Measurements from ENCODE around the gene SATB2.

The SATB2 gene

DNA sequence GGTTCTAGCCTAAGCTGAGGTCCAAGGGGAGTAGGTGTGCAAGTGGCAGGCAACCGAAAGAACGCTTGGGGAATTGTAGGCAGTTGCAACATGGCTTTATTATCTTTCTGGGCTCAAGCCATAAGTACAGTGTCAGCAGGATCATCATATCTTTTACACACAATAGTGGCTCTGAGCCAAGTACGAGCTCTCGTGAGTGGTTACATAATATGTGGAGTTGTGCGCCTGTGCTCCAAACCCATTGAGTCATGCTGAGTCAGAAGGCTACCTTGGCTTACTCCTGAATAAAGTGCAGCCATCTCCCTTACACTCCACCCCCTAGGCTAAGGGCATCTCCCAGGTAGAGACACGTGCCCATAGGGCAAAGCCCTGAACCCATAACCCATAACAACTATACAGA is 233.9 kb downstream of the SATB2 start (continued):
- TF ChIP-seq ZNF624 (tag by site-specific recombination; IDR thresholded peaks at IDR 0.05): no peak
- no peak for TF ChIP-seq SCRT1 (tag by site-specific recombination; IDR thresholded peaks at IDR 0.05; ENCODE audit: borderline replicate concordance)

DNA sequence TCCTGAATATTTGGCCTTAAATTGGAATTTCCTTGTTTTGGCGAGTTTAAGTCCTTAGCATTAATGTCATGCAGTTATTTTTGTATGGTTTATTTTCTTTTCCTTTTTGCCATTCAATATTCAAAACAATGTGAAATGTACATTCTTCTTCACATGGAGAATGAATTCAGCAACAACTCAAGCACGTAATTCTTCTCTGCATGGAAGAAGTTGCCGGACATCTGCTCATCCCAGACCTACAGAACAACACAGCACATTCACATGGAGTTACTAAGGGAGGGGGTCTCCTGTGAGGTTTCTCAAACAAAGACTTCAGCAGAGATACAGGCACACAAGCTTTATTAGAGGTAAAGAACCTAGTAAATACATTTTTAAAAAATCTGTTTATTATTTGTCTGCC is 236.8 kb downstream of the SATB2 start:
- POLR2A ChIA-PET: no interaction called here
- TF ChIP-seq ZNF266 (tag by site-specific recombination; IDR thresholded peaks at IDR 0.05; ENCODE audit: low read depth): no peak
- TF ChIP-seq, protein P1, sequence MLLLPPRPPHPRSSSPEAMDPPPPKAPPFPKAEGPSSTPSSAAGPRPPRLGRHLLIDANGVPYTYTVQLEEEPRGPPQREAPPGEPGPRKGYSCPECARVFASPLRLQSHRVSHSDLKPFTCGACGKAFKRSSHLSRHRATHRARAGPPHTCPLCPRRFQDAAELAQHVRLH (tag by site-specific recombination; IDR thresholded peaks at IDR 0.05): no peak
- TF ChIP-seq ZFHX2 (tag by site-specific recombination; conservative IDR thresholded peaks at IDR 0.05): no peak
- no peak for TF ChIP-seq ZNF391 (tag by site-specific recombination; IDR thresholded peaks at IDR 0.05; ENCODE audit: borderline replicate concordance, low read depth)
- no peak for TF ChIP-seq ZNF596 (tag by site-specific recombination; IDR thresholded peaks at IDR 0.05)
- TF ChIP-seq ZNF155 (tag by site-specific recombination; IDR thresholded peaks at IDR 0.05): no peak
- no peak for TF ChIP-seq GLI4 (tag by site-specific recombination; IDR thresholded peaks at IDR 0.05)
- no peak for TF ChIP-seq ZBTB48 (tag by site-specific recombination; IDR thresholded peaks at IDR 0.05)
- no peak for TF ChIP-seq ZNF658 (tag by site-specific recombination; IDR thresholded peaks at IDR 0.05)
- no peak for TF ChIP-seq ZNF146 (tag by site-specific recombination; IDR thresholded peaks at IDR 0.05)
- TF ChIP-seq ZNF777 (tag by site-specific recombination; IDR thresholded peaks at IDR 0.05; ENCODE audit: borderline replicate concordance): no peak
- no peak overlapping the region for H3K4me3 ChIP-seq (ENCODE audit: low read depth, low read length)
- H3K9me3 ChIP-seq (ENCODE audit: control insufficient read depth, insufficient read depth, low read depth, low read length): no peaks in the 10 kb centered on the region
- CTCF ChIA-PET: no interaction called here
- no peak overlapping the region for H3K27ac ChIP-seq (ENCODE audit: extremely low read depth, low read depth, low read length)
- no peaks in the 10 kb centered on the region for H3K4me1 ChIP-seq (ENCODE audit: control insufficient read depth, insufficient read depth, low read length)
- H3K36me3 ChIP-seq (ENCODE audit: control insufficient read depth in 2 of 2, insufficient read depth in 1 of 2, low read length in 2 of 2): no peaks in the 10 kb centered on the region

DNA sequence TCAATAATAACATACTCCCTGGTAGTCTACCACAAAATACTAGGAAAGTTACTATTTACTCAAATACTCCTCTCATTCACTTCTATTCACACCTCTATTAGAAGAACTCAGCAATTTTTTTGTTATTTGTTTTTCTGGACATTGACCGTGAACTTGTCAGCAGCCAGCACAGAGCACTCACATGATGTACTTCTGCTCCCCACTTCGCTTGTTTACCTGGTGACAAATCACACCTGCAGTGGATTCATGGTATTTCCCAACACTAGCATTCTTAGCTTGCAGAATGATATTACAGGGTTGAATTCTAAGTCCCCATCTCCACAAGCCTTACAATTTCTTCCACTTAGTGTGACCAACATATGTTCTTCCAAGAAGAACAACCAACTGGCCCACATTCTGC is 238.2 kb downstream of the SATB2 start:
- Histone ChIP-seq H3K9me3 (ENCODE audit: control insufficient read depth, insufficient read depth, low read depth, low read length) (no peaks in the 10 kb centered on the region), H3K4me1 (ENCODE audit: control insufficient read depth, insufficient read depth, low read length) (no peaks in the 10 kb centered on the region), H3K36me3 (ENCODE audit: control insufficient read depth in 2 of 2, insufficient read depth in 1 of 2, low read length in 2 of 2) (no peaks in the 10 kb centered on the region), H3K27ac (ENCODE audit: extremely low read depth, low read depth, low read length) (no peak overlapping the region), H3K4me3 (ENCODE audit: low read depth, low read length) (no peak overlapping the region)
- ChIA-PET POLR2A (no interaction called here), CTCF (no interaction called here)
- TF ChIP-seq, protein P2, sequence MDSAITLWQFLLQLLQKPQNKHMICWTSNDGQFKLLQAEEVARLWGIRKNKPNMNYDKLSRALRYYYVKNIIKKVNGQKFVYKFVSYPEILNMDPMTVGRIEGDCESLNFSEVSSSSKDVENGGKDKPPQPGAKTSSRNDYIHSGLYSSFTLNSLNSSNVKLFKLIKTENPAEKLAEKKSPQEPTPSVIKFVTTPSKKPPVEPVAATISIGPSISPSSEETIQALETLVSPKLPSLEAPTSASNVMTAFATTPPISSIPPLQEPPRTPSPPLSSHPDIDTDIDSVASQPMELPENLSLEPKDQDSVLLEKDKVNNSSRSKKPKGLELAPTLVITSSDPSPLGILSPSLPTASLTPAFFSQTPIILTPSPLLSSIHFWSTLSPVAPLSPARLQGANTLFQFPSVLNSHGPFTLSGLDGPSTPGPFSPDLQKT (IDR thresholded peaks at IDR 0.05; ENCODE audit: borderline replicate concordance, low read depth, low read length): no peak
- TF ChIP-seq, protein P3, sequence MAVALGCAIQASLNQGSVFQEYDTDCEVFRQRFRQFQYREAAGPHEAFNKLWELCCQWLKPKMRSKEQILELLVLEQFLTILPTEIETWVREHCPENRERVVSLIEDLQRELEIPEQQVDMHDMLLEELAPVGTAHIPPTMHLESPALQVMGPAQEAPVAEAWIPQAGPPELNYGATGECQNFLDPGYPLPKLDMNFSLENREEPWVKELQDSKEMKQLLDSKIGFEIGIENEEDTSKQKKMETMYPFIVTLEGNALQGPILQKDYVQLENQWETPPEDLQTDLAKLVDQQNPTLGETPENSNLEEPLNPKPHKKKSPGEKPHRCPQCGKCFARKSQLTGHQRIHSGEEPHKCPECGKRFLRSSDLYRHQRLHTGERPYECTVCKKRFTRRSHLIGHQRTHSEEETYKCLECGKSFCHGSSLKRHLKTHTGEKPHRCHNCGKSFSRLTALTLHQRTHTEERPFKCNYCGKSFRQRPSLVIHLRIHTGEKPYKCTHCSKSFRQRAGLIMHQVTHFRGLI (tag by site-specific recombination; IDR thresholded peaks at IDR 0.05): no peak
- TF ChIP-seq ZNF473 (tag by site-specific recombination; IDR thresholded peaks at IDR 0.05): no peak
- TF ChIP-seq, protein P4, sequence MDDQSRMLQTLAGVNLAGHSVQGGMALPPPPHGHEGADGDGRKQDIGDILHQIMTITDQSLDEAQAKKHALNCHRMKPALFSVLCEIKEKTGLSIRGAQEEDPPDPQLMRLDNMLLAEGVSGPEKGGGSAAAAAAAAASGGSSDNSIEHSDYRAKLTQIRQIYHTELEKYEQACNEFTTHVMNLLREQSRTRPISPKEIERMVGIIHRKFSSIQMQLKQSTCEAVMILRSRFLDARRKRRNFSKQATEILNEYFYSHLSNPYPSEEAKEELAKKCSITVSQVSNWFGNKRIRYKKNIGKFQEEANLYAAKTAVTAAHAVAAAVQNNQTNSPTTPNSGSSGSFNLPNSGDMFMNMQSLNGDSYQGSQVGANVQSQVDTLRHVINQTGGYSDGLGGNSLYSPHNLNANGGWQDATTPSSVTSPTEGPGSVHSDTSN (CRISPR knock-in tag; IDR thresholded peaks at IDR 0.05): no peak
- no peak for TF ChIP-seq ZFP37 (tag by site-specific recombination; IDR thresholded peaks at IDR 0.05)
- no peak for TF ChIP-seq ZNF426 (tag by site-specific recombination; IDR thresholded peaks at IDR 0.05)
- TF ChIP-seq, protein P5, sequence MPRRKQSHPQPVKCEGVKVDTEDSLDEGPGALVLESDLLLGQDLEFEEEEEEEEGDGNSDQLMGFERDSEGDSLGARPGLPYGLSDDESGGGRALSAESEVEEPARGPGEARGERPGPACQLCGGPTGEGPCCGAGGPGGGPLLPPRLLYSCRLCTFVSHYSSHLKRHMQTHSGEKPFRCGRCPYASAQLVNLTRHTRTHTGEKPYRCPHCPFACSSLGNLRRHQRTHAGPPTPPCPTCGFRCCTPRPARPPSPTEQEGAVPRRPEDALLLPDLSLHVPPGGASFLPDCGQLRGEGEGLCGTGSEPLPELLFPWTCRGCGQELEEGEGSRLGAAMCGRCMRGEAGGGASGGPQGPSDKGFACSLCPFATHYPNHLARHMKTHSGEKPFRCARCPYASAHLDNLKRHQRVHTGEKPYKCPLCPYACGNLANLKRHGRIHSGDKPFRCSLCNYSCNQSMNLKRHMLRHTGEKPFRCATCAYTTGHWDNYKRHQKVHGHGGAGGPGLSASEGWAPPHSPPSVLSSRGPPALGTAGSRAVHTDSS (tag by site-specific recombination; IDR thresholded peaks at IDR 0.05): no peak
- TF ChIP-seq ZNF114 (tag by site-specific recombination; IDR thresholded peaks at IDR 0.05): no peak
- TF ChIP-seq ZNF530 (tag by site-specific recombination; IDR thresholded peaks at IDR 0.05; ENCODE audit: low read depth): no peak
- TF ChIP-seq ZNF394 (tag by site-specific recombination; IDR thresholded peaks at IDR 0.05; ENCODE audit: borderline replicate concordance): no peak
- TF ChIP-seq, protein P6, sequence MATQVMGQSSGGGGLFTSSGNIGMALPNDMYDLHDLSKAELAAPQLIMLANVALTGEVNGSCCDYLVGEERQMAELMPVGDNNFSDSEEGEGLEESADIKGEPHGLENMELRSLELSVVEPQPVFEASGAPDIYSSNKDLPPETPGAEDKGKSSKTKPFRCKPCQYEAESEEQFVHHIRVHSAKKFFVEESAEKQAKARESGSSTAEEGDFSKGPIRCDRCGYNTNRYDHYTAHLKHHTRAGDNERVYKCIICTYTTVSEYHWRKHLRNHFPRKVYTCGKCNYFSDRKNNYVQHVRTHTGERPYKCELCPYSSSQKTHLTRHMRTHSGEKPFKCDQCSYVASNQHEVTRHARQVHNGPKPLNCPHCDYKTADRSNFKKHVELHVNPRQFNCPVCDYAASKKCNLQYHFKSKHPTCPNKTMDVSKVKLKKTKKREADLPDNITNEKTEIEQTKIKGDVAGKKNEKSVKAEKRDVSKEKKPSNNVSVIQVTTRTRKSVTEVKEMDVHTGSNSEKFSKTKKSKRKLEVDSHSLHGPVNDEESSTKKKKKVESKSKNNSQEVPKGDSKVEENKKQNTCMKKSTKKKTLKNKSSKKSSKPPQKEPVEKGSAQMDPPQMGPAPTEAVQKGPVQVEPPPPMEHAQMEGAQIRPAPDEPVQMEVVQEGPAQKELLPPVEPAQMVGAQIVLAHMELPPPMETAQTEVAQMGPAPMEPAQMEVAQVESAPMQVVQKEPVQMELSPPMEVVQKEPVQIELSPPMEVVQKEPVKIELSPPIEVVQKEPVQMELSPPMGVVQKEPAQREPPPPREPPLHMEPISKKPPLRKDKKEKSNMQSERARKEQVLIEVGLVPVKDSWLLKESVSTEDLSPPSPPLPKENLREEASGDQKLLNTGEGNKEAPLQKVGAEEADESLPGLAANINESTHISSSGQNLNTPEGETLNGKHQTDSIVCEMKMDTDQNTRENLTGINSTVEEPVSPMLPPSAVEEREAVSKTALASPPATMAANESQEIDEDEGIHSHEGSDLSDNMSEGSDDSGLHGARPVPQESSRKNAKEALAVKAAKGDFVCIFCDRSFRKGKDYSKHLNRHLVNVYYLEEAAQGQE (tag by site-specific recombination; IDR thresholded peaks at IDR 0.05): no peak
- TF ChIP-seq ZNF785 (tag by site-specific recombination; IDR thresholded peaks at IDR 0.05): no peak
- TF ChIP-seq ZNF670 (tag by site-specific recombination; IDR thresholded peaks at IDR 0.05; ENCODE audit: low read depth): no peak

Measured in HEK293 (cell line).